HepG2 (cell line): ENCODE data around the gene BCL2L2. TPM values are rescaled to one million over a fixed set of nuclear protein-coding genes. Genes with fewer than 3 reads are reported as not detected.

Experiments
- ATRX ChIP-seq: sonication (generic); formaldehyde crosslinking; IDR thresholded peaks from 2 replicates; pipeline ENCODE4 v1.4.0; 2020; ENCODE audit warnings: missing genetic modification reagents, borderline replicate concordance
- FOSL1 ChIP-seq: sonication (generic); formaldehyde crosslinking; IDR thresholded peaks from 2 replicates; pipeline ENCODE4 v1.9.0; 2021; ENCODE audit warnings: missing genetic modification reagents, borderline replicate concordance
- FOXC1 ChIP-seq: sonication (generic); formaldehyde crosslinking; IDR thresholded peaks from 2 replicates; pipeline ENCODE4 v1.8.0; 2022; ENCODE audit warnings: mild to moderate bottlenecking, missing genetic modification reagents, borderline replicate concordance
- GPN1 ChIP-seq: sonication (generic); formaldehyde crosslinking; IDR thresholded peaks from 2 replicates; pipeline ENCODE4 v1.5.1; 2020; ENCODE audit warnings: missing genetic modification reagents, borderline replicate concordance
- HNRNPLL ChIP-seq: fragments of 200-400 bp; formaldehyde crosslinking; IDR thresholded peaks from 2 replicates; pipeline ENCODE4 v1.6.1; 2017; ENCODE audit warnings: mild to moderate bottlenecking, low read depth, low read length; ENCODE audit not compliant: poor library complexity, severe bottlenecking
- IKZF4 ChIP-seq: sonication (generic); formaldehyde crosslinking; IDR thresholded peaks from 2 replicates; pipeline ENCODE4 v1.5.1; 2020; ENCODE audit warnings: borderline replicate concordance, mild to moderate bottlenecking, low read depth, missing genetic modification reagents; ENCODE audit errors: not compliant biosample characterization
- TOPORS ChIP-seq: sonication (generic); formaldehyde crosslinking; IDR thresholded peaks from 2 replicates; pipeline ENCODE4 v1.8.0; 2023; ENCODE audit warnings: mild to moderate bottlenecking, missing genetic modification reagents
- ZNF768 ChIP-seq: sonication (generic); formaldehyde crosslinking; IDR thresholded peaks from 2 replicates; pipeline ENCODE4 v1.4.0; 2020; ENCODE audit warnings: missing genetic modification reagents
- polyA plus RNA-seq, 8 experiments: library from polyadenylated mRNA; depleted of rRNA in 3 of 8; stranded (reverse) in 7 of 8; unstranded in 1 of 8; fragments of >200 nt; fragmentation: Illumina TruSeq in 4 of 8; extraction: Trizol in 4 of 8; gene quantifications; 2 replicates each; pipeline versions ENCODE4 v1.2.1 to v1.2.3, GENCODE V29; 2011 to 2016; ENCODE audit warnings: low read depth in 4 of 8, missing spikeins in 1 of 8, mixed read lengths in 1 of 8; ENCODE audit not compliant: insufficient read depth in 1 of 8
- total RNA-seq, 5 experiments: library from RNA; depleted of rRNA; stranded (reverse); fragments of >200 nt; fragmentation: Illumina TruSeq; extraction: Trizol; gene quantifications; 2 replicates each; pipeline ENCODE4 v1.2.3, GENCODE V29; 2016; ENCODE audit warnings: low read depth in 1 of 5
- TF ChIP-seq, protein P1 (sequence below): sonication (generic); formaldehyde crosslinking; IDR thresholded peaks from 2 replicates; pipeline ENCODE4 v1.4.0; 2020; ENCODE audit warnings: missing genetic modification reagents
- TF ChIP-seq, protein P2 (sequence below): sonication (generic); formaldehyde crosslinking; conservative IDR thresholded peaks from 2 replicates; pipeline ENCODE4 v1.4.0; 2020; ENCODE audit warnings: missing genetic modification reagents
- TF ChIP-seq, protein P3 (sequence below): IDR thresholded peaks from 2 replicates; pipeline ENCODE4 v1.6.1; 2012; ENCODE audit warnings: inconsistent platforms
- TF ChIP-seq, protein P4 (sequence below): sonication (generic); formaldehyde crosslinking; IDR thresholded peaks from 2 replicates; pipeline ENCODE4 v1.4.0; 2020; ENCODE audit warnings: missing genetic modification reagents, borderline replicate concordance
- TF ChIP-seq, protein P5 (sequence below): sonication (generic); formaldehyde crosslinking; IDR thresholded peaks from 2 replicates; pipeline ENCODE4 v1.4.0; 2020; ENCODE audit warnings: missing genetic modification reagents
- TF ChIP-seq, protein P6 (sequence below): sonication (generic); formaldehyde crosslinking; IDR thresholded peaks from 2 replicates; pipeline ENCODE4 v1.9.0; 2021; ENCODE audit warnings: missing genetic modification reagents, borderline replicate concordance
- TF ChIP-seq, protein P7 (sequence below): sonication (generic); formaldehyde crosslinking; IDR thresholded peaks from 2 replicates; pipeline ENCODE4 v1.5.0; 2020; ENCODE audit warnings: missing genetic modification reagents

The BCL2L2 gene
- total and polyA plus RNA-seq, 2 of the 13 experiments (the other 11 are each of a cell fraction or from before 2014, with no cell fraction given): 28.1 to 49.8 TPM

DNA sequence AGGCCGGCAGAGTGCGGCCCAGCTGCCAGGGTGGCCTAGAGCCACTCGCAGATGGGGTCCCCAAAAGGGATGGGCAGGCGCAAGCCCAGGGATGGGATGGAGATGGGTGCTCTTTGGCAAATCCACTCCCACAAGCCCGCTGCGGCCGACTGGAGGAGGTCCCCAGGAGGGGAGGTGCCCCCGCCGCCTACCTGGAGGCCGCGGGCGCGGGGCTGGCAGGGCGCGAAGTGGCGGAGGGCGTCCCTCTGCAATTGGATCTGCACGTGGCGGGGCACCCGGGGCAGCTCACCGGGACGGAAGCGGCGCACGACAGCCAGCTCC, 4.7 kb upstream of the BCL2L2 start (continued):
- TF ChIP-seq, protein P1, sequence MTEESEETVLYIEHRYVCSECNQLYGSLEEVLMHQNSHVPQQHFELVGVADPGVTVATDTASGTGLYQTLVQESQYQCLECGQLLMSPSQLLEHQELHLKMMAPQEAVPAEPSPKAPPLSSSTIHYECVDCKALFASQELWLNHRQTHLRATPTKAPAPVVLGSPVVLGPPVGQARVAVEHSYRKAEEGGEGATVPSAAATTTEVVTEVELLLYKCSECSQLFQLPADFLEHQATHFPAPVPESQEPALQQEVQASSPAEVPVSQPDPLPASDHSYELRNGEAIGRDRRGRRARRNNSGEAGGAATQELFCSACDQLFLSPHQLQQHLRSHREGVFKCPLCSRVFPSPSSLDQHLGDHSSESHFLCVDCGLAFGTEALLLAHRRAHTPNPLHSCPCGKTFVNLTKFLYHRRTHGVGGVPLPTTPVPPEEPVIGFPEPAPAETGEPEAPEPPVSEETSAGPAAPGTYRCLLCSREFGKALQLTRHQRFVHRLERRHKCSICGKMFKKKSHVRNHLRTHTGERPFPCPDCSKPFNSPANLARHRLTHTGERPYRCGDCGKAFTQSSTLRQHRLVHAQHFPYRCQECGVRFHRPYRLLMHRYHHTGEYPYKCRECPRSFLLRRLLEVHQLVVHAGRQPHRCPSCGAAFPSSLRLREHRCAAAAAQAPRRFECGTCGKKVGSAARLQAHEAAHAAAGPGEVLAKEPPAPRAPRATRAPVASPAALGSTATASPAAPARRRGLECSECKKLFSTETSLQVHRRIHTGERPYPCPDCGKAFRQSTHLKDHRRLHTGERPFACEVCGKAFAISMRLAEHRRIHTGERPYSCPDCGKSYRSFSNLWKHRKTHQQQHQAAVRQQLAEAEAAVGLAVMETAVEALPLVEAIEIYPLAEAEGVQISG (CRISPR knock-in tag): no peak
- TF ChIP-seq, protein P2, sequence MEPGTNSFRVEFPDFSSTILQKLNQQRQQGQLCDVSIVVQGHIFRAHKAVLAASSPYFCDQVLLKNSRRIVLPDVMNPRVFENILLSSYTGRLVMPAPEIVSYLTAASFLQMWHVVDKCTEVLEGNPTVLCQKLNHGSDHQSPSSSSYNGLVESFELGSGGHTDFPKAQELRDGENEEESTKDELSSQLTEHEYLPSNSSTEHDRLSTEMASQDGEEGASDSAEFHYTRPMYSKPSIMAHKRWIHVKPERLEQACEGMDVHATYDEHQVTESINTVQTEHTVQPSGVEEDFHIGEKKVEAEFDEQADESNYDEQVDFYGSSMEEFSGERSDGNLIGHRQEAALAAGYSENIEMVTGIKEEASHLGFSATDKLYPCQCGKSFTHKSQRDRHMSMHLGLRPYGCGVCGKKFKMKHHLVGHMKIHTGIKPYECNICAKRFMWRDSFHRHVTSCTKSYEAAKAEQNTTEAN: peak; percentile 86
- peak; percentile 98 for TF ChIP-seq IKZF4 (CRISPR knock-in tag)
- TF ChIP-seq, protein P3, sequence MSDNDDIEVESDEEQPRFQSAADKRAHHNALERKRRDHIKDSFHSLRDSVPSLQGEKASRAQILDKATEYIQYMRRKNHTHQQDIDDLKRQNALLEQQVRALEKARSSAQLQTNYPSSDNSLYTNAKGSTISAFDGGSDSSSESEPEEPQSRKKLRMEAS: no peak
- TF ChIP-seq FOXC1: no peak
- TF ChIP-seq ZNF768 (CRISPR knock-in tag): peak; percentile 88
- TF ChIP-seq ATRX: peak; percentile 63; the same call in 1 of the 2 replicates
- TF ChIP-seq, protein P4, sequence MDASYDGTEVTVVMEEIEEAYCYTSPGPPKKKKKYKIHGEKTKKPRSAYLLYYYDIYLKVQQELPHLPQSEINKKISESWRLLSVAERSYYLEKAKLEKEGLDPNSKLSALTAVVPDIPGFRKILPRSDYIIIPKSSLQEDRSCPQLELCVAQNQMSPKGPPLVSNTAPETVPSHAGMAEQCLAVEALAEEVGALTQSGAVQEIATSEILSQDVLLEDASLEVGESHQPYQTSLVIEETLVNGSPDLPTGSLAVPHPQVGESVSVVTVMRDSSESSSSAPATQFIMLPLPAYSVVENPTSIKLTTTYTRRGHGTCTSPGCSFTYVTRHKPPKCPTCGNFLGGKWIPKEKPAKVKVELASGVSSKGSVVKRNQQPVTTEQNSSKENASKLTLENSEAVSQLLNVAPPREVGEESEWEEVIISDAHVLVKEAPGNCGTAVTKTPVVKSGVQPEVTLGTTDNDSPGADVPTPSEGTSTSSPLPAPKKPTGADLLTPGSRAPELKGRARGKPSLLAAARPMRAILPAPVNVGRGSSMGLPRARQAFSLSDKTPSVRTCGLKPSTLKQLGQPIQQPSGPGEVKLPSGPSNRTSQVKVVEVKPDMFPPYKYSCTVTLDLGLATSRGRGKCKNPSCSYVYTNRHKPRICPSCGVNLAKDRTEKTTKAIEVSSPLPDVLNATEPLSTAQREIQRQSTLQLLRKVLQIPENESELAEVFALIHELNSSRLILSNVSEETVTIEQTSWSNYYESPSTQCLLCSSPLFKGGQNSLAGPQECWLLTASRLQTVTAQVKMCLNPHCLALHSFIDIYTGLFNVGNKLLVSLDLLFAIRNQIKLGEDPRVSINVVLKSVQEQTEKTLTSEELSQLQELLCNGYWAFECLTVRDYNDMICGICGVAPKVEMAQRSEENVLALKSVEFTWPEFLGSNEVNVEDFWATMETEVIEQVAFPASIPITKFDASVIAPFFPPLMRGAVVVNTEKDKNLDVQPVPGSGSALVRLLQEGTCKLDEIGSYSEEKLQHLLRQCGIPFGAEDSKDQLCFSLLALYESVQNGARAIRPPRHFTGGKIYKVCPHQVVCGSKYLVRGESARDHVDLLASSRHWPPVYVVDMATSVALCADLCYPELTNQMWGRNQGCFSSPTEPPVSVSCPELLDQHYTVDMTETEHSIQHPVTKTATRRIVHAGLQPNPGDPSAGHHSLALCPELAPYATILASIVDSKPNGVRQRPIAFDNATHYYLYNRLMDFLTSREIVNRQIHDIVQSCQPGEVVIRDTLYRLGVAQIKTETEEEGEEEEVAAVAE (CRISPR knock-in tag): peak; percentile 82; the same call in 1 of the 2 replicates
- TF ChIP-seq, protein P5, sequence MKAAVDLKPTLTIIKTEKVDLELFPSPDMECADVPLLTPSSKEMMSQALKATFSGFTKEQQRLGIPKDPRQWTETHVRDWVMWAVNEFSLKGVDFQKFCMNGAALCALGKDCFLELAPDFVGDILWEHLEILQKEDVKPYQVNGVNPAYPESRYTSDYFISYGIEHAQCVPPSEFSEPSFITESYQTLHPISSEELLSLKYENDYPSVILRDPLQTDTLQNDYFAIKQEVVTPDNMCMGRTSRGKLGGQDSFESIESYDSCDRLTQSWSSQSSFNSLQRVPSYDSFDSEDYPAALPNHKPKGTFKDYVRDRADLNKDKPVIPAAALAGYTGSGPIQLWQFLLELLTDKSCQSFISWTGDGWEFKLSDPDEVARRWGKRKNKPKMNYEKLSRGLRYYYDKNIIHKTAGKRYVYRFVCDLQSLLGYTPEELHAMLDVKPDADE: 0 out of 2 replicates have a peak, but pooled peaks have one; percentile 82
- TF ChIP-seq, protein P6, sequence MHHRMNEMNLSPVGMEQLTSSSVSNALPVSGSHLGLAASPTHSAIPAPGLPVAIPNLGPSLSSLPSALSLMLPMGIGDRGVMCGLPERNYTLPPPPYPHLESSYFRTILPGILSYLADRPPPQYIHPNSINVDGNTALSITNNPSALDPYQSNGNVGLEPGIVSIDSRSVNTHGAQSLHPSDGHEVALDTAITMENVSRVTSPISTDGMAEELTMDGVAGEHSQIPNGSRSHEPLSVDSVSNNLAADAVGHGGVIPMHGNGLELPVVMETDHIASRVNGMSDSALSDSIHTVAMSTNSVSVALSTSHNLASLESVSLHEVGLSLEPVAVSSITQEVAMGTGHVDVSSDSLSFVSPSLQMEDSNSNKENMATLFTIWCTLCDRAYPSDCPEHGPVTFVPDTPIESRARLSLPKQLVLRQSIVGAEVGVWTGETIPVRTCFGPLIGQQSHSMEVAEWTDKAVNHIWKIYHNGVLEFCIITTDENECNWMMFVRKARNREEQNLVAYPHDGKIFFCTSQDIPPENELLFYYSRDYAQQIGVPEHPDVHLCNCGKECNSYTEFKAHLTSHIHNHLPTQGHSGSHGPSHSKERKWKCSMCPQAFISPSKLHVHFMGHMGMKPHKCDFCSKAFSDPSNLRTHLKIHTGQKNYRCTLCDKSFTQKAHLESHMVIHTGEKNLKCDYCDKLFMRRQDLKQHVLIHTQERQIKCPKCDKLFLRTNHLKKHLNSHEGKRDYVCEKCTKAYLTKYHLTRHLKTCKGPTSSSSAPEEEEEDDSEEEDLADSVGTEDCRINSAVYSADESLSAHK: 0 out of 2 replicates have a peak, but pooled peaks have one; percentile 56
- TF ChIP-seq GPN1 (CRISPR knock-in tag): 0 out of 2 replicates have a peak, but pooled peaks have one; percentile 28
- peak; percentile 98 for TF ChIP-seq TOPORS (CRISPR knock-in tag)
- no peak for TF ChIP-seq HNRNPLL
- peak; percentile 46; the same call in 1 of the 2 replicates for TF ChIP-seq FOSL1 (CRISPR knock-in tag)
- TF ChIP-seq, protein P7, sequence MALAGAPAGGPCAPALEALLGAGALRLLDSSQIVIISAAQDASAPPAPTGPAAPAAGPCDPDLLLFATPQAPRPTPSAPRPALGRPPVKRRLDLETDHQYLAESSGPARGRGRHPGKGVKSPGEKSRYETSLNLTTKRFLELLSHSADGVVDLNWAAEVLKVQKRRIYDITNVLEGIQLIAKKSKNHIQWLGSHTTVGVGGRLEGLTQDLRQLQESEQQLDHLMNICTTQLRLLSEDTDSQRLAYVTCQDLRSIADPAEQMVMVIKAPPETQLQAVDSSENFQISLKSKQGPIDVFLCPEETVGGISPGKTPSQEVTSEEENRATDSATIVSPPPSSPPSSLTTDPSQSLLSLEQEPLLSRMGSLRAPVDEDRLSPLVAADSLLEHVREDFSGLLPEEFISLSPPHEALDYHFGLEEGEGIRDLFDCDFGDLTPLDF (CRISPR knock-in tag): peak; percentile 88
